ENCODE results near the gene FAM131B. TPM values are rescaled to one million over a fixed set of nuclear protein-coding genes. Genes with fewer than 3 reads are reported as not detected.

FAM131B gene
- total and polyA plus RNA-seq, 8 donors, result 0.05 to 0.25 (median 0.11) TPM

DNA sequence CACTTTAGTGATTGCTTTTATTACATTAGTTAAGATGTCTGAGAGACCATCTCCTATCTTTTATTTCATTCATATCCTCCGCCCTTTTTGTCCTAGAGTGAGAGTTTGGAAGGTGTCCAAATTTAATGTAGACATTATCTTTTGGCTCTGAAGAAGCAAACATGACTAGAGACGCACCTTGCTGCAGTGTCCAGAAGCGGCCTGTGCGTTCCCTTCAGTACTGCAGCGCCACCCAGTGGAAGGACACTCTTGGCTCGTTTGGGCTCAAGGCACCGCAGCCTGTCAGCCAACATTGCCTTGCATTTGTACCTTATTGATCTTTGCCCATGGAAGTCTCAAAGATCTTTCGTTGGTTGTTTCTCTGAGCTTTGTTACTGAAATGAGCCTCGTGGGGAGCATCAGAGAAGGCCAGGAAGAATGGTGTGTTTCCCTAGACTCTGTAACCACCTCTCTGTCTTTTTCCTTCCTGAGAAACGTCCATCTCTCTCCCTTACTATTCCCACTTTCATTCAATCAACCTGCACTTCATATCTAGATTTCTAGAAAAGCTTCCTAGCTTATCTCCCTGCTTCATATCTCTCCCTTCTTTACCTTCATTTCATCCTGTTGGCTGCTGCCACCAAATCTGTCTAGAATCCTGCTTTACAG lies 57.0 kb downstream of the FAM131B start:
- Histone ChIP-seq H3K9me3 (no peaks in the 10 kb centered on the region), H3K27me3 (no peaks in the 10 kb centered on the region), H3K4me1 (no peaks in the 10 kb centered on the region), H3K4me3 (no peak overlapping the region), H3K27ac (no peak overlapping the region), H3K36me3 (peaks cover 0 to 41% (median 22%) of the 10 kb centered on the region in 3 donors)
- intact Hi-C loops (cut with DNase I), result loop anchor here (5.0 to 10.0 kb wide), 2 partner anchors 61 to 63 kb away; no protein-coding TSS in a partner anchor
- peak; percentile 68 to 77 (median 72) for TF ChIP-seq CTCF (IDR thresholded peaks at IDR 0.05)
- ATAC-seq (peak; percentile 92 to 98 (median 97)), DNase-seq (peak; percentile 55 to 93 (median 82)), FAIRE-seq (no peak)
- WGBS, 2 donors, result 24 to 28% methylated on average over 10 of the region's 10 CpGs

DNA sequence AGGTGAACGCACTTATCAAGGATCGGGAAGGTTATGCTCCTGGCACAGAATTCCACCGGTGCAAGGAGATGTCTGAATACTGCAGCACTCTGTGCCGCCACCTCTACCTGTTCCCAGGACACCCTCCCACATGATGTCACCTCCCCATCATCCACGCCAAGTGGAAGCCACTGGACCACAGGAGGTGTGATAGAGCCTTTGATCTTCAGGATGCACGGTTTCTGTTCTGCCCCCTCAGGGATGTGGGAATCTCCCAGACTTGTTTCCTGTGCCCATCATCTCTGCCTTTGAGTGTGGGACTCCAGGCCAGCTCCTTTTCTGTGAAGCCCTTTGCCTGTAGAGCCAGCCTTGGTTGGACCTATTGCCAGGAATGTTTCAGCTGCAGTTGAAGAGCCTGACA lies 57.6 kb downstream of the FAM131B start:
- Histone ChIP-seq H3K27ac (no peak overlapping the region), H3K27me3 (no peaks in the 10 kb centered on the region), H3K4me3 (no peak overlapping the region), H3K9me3 (no peaks in the 10 kb centered on the region), H3K4me1 (no peaks in the 10 kb centered on the region), H3K36me3 (peaks cover 0 to 46% (median 27%) of the 10 kb centered on the region in 3 donors)
- DNase-seq (no peak), FAIRE-seq (no peak), ATAC-seq (no peak)
- intact Hi-C loops (cut with DNase I), result loop anchor here (5.0 to 10.0 kb wide), 2 partner anchors 60 to 63 kb away; no protein-coding TSS in a partner anchor
- TF ChIP-seq CTCF (IDR thresholded peaks at IDR 0.05), result no peak
- 85% methylated on average over 6 of the region's 6 CpGs for WGBS, 2 donors

DNA sequence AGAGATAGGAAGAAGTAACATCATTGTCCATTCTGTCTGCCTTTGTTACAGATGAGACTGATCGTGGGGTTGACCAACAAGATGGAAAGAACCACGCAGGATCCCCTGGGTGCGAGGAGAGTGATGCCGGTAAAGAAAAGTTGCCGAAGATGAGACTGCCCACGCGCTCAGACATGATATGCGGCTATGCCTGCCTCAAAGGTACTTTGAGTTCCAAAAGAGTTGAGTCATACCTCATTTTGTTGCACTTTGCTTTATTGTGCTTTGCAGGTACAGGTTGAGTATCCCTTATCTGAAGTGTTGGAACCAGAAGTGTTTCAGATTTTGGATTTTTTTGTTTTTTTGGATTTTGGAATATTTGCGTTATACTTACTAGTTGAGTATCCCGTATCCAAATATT lies 58.8 kb downstream of the FAM131B start:
- ATAC-seq, result no peak
- no peak for DNase-seq
- Histone ChIP-seq H3K4me3 (no peak overlapping the region), H3K27me3 (no peaks in the 10 kb centered on the region), H3K36me3 (peaks cover 0 to 47% (median 27%) of the 10 kb centered on the region in 3 donors), H3K27ac (no peak overlapping the region), H3K4me1 (no peaks in the 10 kb centered on the region), H3K9me3 (no peaks in the 10 kb centered on the region)
- no peak for TF ChIP-seq CTCF (IDR thresholded peaks at IDR 0.05)
- FAIRE-seq, result no peak
- 97 to 98% methylated on average over 10 of the region's 10 CpGs for WGBS, 2 donors
- intact Hi-C loops (cut with DNase I), result loop anchor here in 2 of 3 donors (10.0 kb wide), 1 partner anchor 59 kb away; no protein-coding TSS in a partner anchor

Small RNA genes lying within 50 kb of the gene (microRNA-seq; reads per million reads assigned to microRNA genes)
- gene MIR6892, result 0 reads per million in 2 donors

Other genes starting within 250 kb of the FAM131B start
- not detected for gene PIP, start 230.6 kb downstream of the FAM131B start, total RNA-seq
- not detected for gene PIP, start 230.6 kb downstream of the FAM131B start, polyA plus RNA-seq
- not detected for gene TAS2R39, start 179.3 kb downstream of the FAM131B start, total RNA-seq
- gene TAS2R39, start 179.3 kb downstream of the FAM131B start, polyA plus RNA-seq, result not detected
- not detected for gene TAS2R40, start 140.7 kb downstream of the FAM131B start, total RNA-seq
- not detected for gene TAS2R40, start 140.7 kb downstream of the FAM131B start, polyA plus RNA-seq
- 10 to 100 TPM; 47.7 to 89.6 (median 62.4) TPM for gene GSTK1, start 99.3 kb downstream of the FAM131B start, total RNA-seq
- gene GSTK1, start 99.3 kb downstream of the FAM131B start, polyA plus RNA-seq, result 100 to 1,000 TPM in 1 of 2 donors, 10 to 100 TPM in 1; 92.2 to 164 TPM
- gene TMEM139, start 77.8 kb downstream of the FAM131B start, total RNA-seq, result 10 to 100 TPM in 1 of 6 donors, 1 to 10 TPM in 5; 4.2 to 17.3 (median 6.2) TPM
- gene TMEM139, start 77.8 kb downstream of the FAM131B start, polyA plus RNA-seq, result 10 to 100 TPM; 13.7 to 14.4 TPM
- 10 to 100 TPM in 3 of 6 donors, 1 to 10 TPM in 3; 7.6 to 19.7 (median 10.6) TPM for gene CASP2, start 74.4 kb downstream of the FAM131B start, total RNA-seq
- 1 to 10 TPM; 4.2 to 6.2 TPM for gene CASP2, start 74.4 kb downstream of the FAM131B start, polyA plus RNA-seq
- gene CLCN1, start 46.6 kb downstream of the FAM131B start, total RNA-seq, result under 1 TPM in 1 of 6 donors, not detected in 5; 0.06 TPM
- gene CLCN1, start 46.6 kb downstream of the FAM131B start, polyA plus RNA-seq, result under 1 TPM in 1 of 2 donors, not detected in 1; 0.05 TPM
- 10 to 100 TPM; 29.1 to 73.8 (median 38.4) TPM for gene ZYX, start 18.6 kb upstream of the FAM131B start, total RNA-seq
- 10 to 100 TPM; 57.6 to 63.1 TPM for gene ZYX, start 18.6 kb upstream of the FAM131B start, polyA plus RNA-seq
- gene EPHA1, start 46.1 kb upstream of the FAM131B start, total RNA-seq, result 1 to 10 TPM; 5.3 to 9.0 (median 7.3) TPM
- gene EPHA1, start 46.1 kb upstream of the FAM131B start, polyA plus RNA-seq, result 10 to 100 TPM; 11.1 to 14.2 TPM
- gene TAS2R60, start 80.7 kb upstream of the FAM131B start, total RNA-seq, result not detected
- not detected for gene TAS2R60, start 80.7 kb upstream of the FAM131B start, polyA plus RNA-seq
- under 1 TPM in 1 of 6 donors, not detected in 5; 0.16 TPM for gene TAS2R41, start 115.2 kb upstream of the FAM131B start, total RNA-seq
- not detected for gene TAS2R41, start 115.2 kb upstream of the FAM131B start, polyA plus RNA-seq
- gene CTAGE15, start 209.1 kb upstream of the FAM131B start, total RNA-seq, result under 1 TPM in 4 of 6 donors, not detected in 2; 0.23 to 0.87 (median 0.43) TPM
- not detected for gene CTAGE15, start 209.1 kb upstream of the FAM131B start, polyA plus RNA-seq

Data from pancreas (tissue), 10 donors.